GM12875 (cell line): Measurements from ENCODE around the gene ZFAND4.
A peak's percentile ranks its signal among the peaks of the same experiment; 100 is the strongest.
"Not testable (repeated sequence)": the region's sequence is repeated elsewhere in the genome, so short reads cannot be mapped to it uniquely, and the experiment has no call there.

Experiments
- H3K4me3 ChIP-seq: one replicate; pipeline ENCODE4 v1.5.1; 2011; ENCODE audit warnings: low read depth, low read length, control low read depth
- CTCF ChIP-seq: IDR thresholded peaks from 2 replicates; pipeline ENCODE4 v1.5.1; 2011; ENCODE audit warnings: low read depth, mild to moderate bottlenecking, control low read depth, inconsistent platforms, low read length, moderate library complexity, borderline replicate concordance; ENCODE audit not compliant: insufficient read depth

Gene ZFAND4

GRCh38 chr10:45660876-45661411, 11.6 kb downstream of the ZFAND4 start:
- H3K4me3 ChIP-seq = peak overlapping the region; percentile 5
- no peak for TF ChIP-seq CTCF

GRCh38 chr10:45657033-45657926, 15.3 kb downstream of the ZFAND4 start:
- TF ChIP-seq CTCF = no peak
- no peak overlapping the region for H3K4me3 ChIP-seq

- no peak for TF ChIP-seq CTCF
- no peak overlapping the region for H3K4me3 ChIP-seq
These were observed 17.4 kb downstream of the ZFAND4 start for GRCh38 chr10:45655219-45655618.

GRCh38 chr10:45654753-45655141, 17.8 kb downstream of the ZFAND4 start:
- not testable (repeated sequence) for H3K4me3 ChIP-seq

GRCh38 chr10:45653454-45653853, 19.1 kb downstream of the ZFAND4 start:
- no peak overlapping the region for H3K4me3 ChIP-seq
- TF ChIP-seq CTCF = no peak

- no peak overlapping the region for H3K4me3 ChIP-seq
- TF ChIP-seq CTCF = no peak
These were observed 20.1 kb downstream of the ZFAND4 start for GRCh38 chr10:45652511-45652910.

GRCh38 chr10:45649296-45649695, 23.3 kb downstream of the ZFAND4 start:
- TF ChIP-seq CTCF = no peak
- no peak overlapping the region for H3K4me3 ChIP-seq
